ENCODE data around the gene AP2B1.

Gene AP2B1

GRCh38 chr17:35716897-35717465 lies 129.9 kb downstream of the AP2B1 start:
- TF ChIP-seq EZH2phosphoT487 (conservative IDR thresholded peaks at IDR 0.05; ENCODE audit: low read length) = no peak
- no peak for TF ChIP-seq CTCF (IDR thresholded peaks at IDR 0.05; ENCODE audit: insufficient read depth, low read length, poor library complexity, severe bottlenecking)
- Histone ChIP-seq H3K4me2 (ENCODE audit: low read depth, low read length, poor library complexity, severe bottlenecking) (no peak overlapping the region), H3K9me2 (replicated peaks; ENCODE audit: insufficient read depth, low read length) (no peaks in the 10 kb centered on the region), H3K27me3 (ENCODE audit: low read length) (no peaks in the 10 kb centered on the region), H3K27ac (ENCODE audit: low read depth, low read length) (no peak overlapping the region), H3K36me3 (ENCODE audit: low read length) (no peaks in the 10 kb centered on the region; the same call in 1 of the 2 replicates), H4K20me1 (ENCODE audit: low read depth, low read length) (no peaks in the 10 kb centered on the region), H3K9me3 (ENCODE audit: insufficient read depth, low read length) (no peaks in the 10 kb centered on the region), H3K79me2 (ENCODE audit: insufficient read depth, low read length) (no peaks in the 10 kb centered on the region), H3K9ac (ENCODE audit: low read length) (no peak overlapping the region), H3K4me3 (ENCODE audit: insufficient read depth, low read length, poor library complexity, severe bottlenecking) (no peak overlapping the region), H2AFZ (ENCODE audit: low read depth, low read length, severe bottlenecking) (no peak overlapping the region), H3F3A (ENCODE audit: insufficient read depth) (no peaks in the 10 kb centered on the region)

GRCh38 chr17:35717475-35717874 lies 130.4 kb downstream of the AP2B1 start:
- H3K4me2 ChIP-seq (ENCODE audit: low read depth, low read length, poor library complexity, severe bottlenecking) = no peak overlapping the region
- no peak overlapping the region for H3K4me3 ChIP-seq (ENCODE audit: insufficient read depth, low read length, poor library complexity, severe bottlenecking)
- H3K27ac ChIP-seq (ENCODE audit: low read depth, low read length) = no peak overlapping the region
- H3K9me2 ChIP-seq (replicated peaks; ENCODE audit: insufficient read depth, low read length) = no peaks in the 10 kb centered on the region
- H2AFZ ChIP-seq (ENCODE audit: low read depth, low read length, severe bottlenecking) = no peak overlapping the region
- H4K20me1 ChIP-seq (ENCODE audit: low read depth, low read length) = no peaks in the 10 kb centered on the region
- no peaks in the 10 kb centered on the region for H3K27me3 ChIP-seq (ENCODE audit: low read length)
- H3K9me3 ChIP-seq (ENCODE audit: insufficient read depth, low read length) = no peaks in the 10 kb centered on the region
- H3K36me3 ChIP-seq (ENCODE audit: low read length) = no peaks in the 10 kb centered on the region; the same call in 1 of the 2 replicates
- H3F3A ChIP-seq (ENCODE audit: insufficient read depth) = no peaks in the 10 kb centered on the region
- TF ChIP-seq CTCF (IDR thresholded peaks at IDR 0.05; ENCODE audit: insufficient read depth, low read length, poor library complexity, severe bottlenecking) (no peak), EZH2phosphoT487 (conservative IDR thresholded peaks at IDR 0.05; ENCODE audit: low read length) (no peak)
- no peaks in the 10 kb centered on the region for H3K79me2 ChIP-seq (ENCODE audit: insufficient read depth, low read length)
- H3K9ac ChIP-seq (ENCODE audit: low read length) = no peak overlapping the region

- H3K4me2 ChIP-seq (ENCODE audit: low read depth, low read length, poor library complexity, severe bottlenecking) = no peak overlapping the region
- no peak overlapping the region for H3K9ac ChIP-seq (ENCODE audit: low read length)
- H3K9me3 ChIP-seq (ENCODE audit: insufficient read depth, low read length) = no peaks in the 10 kb centered on the region
- H3F3A ChIP-seq (ENCODE audit: insufficient read depth) = no peaks in the 10 kb centered on the region
- H3K36me3 ChIP-seq (ENCODE audit: low read length) = no peaks in the 10 kb centered on the region; the same call in 1 of the 2 replicates
- TF ChIP-seq EZH2phosphoT487 (conservative IDR thresholded peaks at IDR 0.05; ENCODE audit: low read length) (no peak), CTCF (IDR thresholded peaks at IDR 0.05; ENCODE audit: insufficient read depth, low read length, poor library complexity, severe bottlenecking) (no peak)
- H3K79me2 ChIP-seq (ENCODE audit: insufficient read depth, low read length) = no peaks in the 10 kb centered on the region
- no peak overlapping the region for H2AFZ ChIP-seq (ENCODE audit: low read depth, low read length, severe bottlenecking)
- H3K9me2 ChIP-seq (replicated peaks; ENCODE audit: insufficient read depth, low read length) = no peaks in the 10 kb centered on the region
- no peaks in the 10 kb centered on the region for H3K27me3 ChIP-seq (ENCODE audit: low read length)
- no peak overlapping the region for H3K27ac ChIP-seq (ENCODE audit: low read depth, low read length)
- H3K4me3 ChIP-seq (ENCODE audit: insufficient read depth, low read length, poor library complexity, severe bottlenecking) = no peak overlapping the region
- H4K20me1 ChIP-seq (ENCODE audit: low read depth, low read length) = no peaks in the 10 kb centered on the region
Observed at GRCh38 chr17:35723735-35724134, 136.6 kb downstream of the AP2B1 start.

Measured in SU-DHL-6 (cell line).